Breast epithelium (tissue), 3 donors: ENCODE data around the gene LMO1.

Experiments
- CTCF ChIP-seq, 3 donors: fragments of 450-650 bp; IDR thresholded peaks; one replicate each; pipeline ENCODE4 v1.5.1; 2016 to 2017; ENCODE audit warnings: antibody characterized with exemption in 3 of 3, mild to moderate bottlenecking in 3 of 3, moderate library complexity in 3 of 3
- POLR2A ChIP-seq: fragments of 450-650 bp; IDR thresholded peaks from one replicate; pipeline ENCODE4 v1.6.1; 2016; ENCODE audit warnings: antibody characterized with exemption, mild to moderate bottlenecking, moderate library complexity
- POLR2AphosphoS5 ChIP-seq, 3 donors: sonication (generic); formaldehyde crosslinking; IDR thresholded peaks; one replicate each; pipeline ENCODE4 v1.6.1; 2017; ENCODE audit warnings: antibody characterized with exemption in 3 of 3

- TF ChIP-seq CTCF (IDR thresholded peaks at IDR 0.05): no peak
- TF ChIP-seq POLR2AphosphoS5 (IDR thresholded peaks at IDR 0.05): no peak
- TF ChIP-seq POLR2A: no peak
These were observed 24.6 kb downstream of the LMO1 start for GRCh38 chr11:8239040-8239439.
